AG09309 (cell line): ENCODE data around the gene ENPP3.

Source experiments
- DNase-seq: peaks from one replicate; pipeline ENCODE4 v3.0.0-alpha.2; 2010; ENCODE audit warnings: low read depth
- H3K4me3 ChIP-seq: 2 replicates; pipeline ENCODE4 v1.5.1; 2011; ENCODE audit warnings: mild to moderate bottlenecking, low read depth, low read length, moderate library complexity; ENCODE audit not compliant: control insufficient read depth
- TF ChIP-seq, protein P1 (sequence below): IDR thresholded peaks from 2 replicates; pipeline ENCODE4 v1.5.1; 2011; ENCODE audit warnings: mild to moderate bottlenecking, low read depth, low read length, inconsistent platforms; ENCODE audit not compliant: insufficient read depth, control insufficient read depth; ENCODE audit errors: missing control alignments

ENPP3 gene

DNA sequence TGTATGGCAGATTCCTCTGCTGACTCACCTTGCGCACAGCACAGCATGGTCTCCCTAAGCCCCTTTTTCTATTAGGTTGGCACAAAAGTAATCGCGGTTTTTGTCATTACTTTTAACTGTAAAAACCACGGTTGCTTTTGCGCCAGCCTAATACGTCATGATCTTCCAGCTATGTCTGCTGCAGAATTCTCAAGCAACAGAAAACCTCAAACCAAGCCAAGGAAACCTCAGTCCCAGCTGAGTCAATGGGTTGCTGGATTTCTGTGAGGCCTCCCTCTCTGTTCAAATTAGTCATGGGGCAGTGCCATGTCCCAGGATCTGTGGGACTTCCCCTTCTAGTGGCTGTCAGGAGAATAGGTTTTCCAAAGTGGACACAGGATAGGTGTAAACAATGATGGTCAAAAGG is 155.0 kb downstream of the ENPP3 start:
- TF ChIP-seq, protein P1, sequence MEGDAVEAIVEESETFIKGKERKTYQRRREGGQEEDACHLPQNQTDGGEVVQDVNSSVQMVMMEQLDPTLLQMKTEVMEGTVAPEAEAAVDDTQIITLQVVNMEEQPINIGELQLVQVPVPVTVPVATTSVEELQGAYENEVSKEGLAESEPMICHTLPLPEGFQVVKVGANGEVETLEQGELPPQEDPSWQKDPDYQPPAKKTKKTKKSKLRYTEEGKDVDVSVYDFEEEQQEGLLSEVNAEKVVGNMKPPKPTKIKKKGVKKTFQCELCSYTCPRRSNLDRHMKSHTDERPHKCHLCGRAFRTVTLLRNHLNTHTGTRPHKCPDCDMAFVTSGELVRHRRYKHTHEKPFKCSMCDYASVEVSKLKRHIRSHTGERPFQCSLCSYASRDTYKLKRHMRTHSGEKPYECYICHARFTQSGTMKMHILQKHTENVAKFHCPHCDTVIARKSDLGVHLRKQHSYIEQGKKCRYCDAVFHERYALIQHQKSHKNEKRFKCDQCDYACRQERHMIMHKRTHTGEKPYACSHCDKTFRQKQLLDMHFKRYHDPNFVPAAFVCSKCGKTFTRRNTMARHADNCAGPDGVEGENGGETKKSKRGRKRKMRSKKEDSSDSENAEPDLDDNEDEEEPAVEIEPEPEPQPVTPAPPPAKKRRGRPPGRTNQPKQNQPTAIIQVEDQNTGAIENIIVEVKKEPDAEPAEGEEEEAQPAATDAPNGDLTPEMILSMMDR, result peak; percentile 32
- H3K4me3 ChIP-seq, result no peak overlapping the region
- DNase-seq, result peak; percentile 66

DNA sequence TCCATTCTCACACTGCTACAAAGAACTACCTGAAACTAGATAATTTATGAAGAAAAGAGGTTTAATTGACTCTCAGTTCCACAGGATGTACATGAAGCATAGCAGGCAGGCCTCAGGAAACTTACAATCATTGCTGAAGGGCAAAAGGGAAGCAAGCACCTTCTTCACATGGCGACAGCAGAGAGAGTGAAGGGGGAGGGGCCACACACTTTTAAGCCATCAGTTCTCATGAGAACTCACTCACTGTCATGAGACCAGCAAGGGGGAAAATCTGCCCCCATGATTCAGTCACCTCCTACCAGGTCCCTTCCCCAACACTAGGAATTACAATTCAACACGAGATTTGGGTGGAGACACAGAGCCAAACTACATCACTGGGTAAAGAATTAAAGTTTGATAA is 158.3 kb downstream of the ENPP3 start:
- no peak for DNase-seq
- TF ChIP-seq, protein P1, result no peak
- H3K4me3 ChIP-seq, result no peak overlapping the region
